GM12891 (cell line): ENCODE measurements around the gene ELAC1.

ENCODE experiments used
- PAX5 ChIP-seq: IDR thresholded peaks from 2 replicates; pipeline ENCODE4 v1.6.1; 2011; ENCODE audit warnings: low read length, moderate library complexity, mild to moderate bottlenecking; ENCODE audit not compliant: insufficient read depth, severe bottlenecking
- POLR2A ChIP-seq: IDR thresholded peaks from 2 replicates; pipeline ENCODE4 v1.6.1; 2011; ENCODE audit warnings: low read depth, low read length, control low read depth
- POLR2AphosphoS5 ChIP-seq: IDR thresholded peaks from 2 replicates; pipeline ENCODE4 v1.6.1; 2011; ENCODE audit warnings: low read depth, low read length, control low read depth
- POU2F2 ChIP-seq: IDR thresholded peaks from 2 replicates; pipeline ENCODE4 v1.6.1; 2011; ENCODE audit warnings: low read depth, mild to moderate bottlenecking, control low read depth, low read length, moderate library complexity
- SPI1 ChIP-seq: IDR thresholded peaks from 2 replicates; pipeline ENCODE4 v1.6.1; 2011; ENCODE audit warnings: low read depth, low read length, control low read depth
- TAF1 ChIP-seq: IDR thresholded peaks from 2 replicates; pipeline ENCODE4 v1.6.1; 2011; ENCODE audit warnings: low read depth, low read length, control low read depth

DNA sequence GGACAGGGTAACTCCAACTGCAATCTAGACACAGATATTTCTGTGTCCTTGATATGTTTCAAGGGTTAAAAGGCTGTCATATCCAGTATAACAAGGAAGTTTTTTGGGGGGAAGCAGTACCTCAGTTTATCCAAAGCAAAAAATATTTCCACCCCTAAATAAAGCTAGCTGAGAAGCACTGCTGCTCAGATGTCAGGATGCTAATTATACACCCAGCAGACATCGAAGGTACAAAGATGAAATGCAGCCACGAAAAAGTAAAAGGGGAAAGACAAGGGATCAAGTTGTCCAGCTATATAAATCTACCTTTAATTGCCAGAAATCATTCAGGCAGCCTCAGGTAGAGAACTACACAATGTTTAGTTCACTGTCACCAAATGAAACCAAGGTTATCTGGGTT lies 26.2 kb downstream of the ELAC1 start:
- TF ChIP-seq POLR2AphosphoS5 (no peak), POLR2A (no peak), TAF1 (no peak), SPI1 (no peak), POU2F2 (no peak), PAX5 (no peak)
